GM19099 (cell line): ENCODE measurements around the gene ZNF782.

ENCODE experiments used
- POLR2A ChIP-seq: IDR thresholded peaks from 3 replicates; pipeline ENCODE4 v1.6.1; 2011; ENCODE audit warnings: low read depth; ENCODE audit not compliant: insufficient read length; ENCODE audit errors: extremely low read depth

Gene ZNF782

DNA sequence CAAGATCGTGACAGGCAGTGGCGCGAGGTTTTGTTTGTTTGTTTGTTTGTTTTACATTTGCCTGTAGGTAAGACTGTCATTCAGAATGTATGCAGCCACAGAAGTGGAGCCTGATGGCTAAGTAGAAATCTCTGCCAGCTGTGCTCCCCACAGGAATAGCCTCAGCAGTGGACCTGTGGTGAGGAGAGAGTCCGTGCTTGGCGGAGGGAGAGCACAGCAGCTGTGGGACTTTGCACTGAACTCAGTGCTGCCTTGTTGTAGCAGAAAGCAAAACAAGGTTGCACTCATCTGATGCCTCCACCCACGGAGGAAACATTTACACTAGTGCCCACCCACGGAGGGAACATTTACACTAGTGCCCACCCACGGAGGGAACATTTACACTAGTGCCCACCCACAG, 4.4 kb upstream of the ZNF782 start:
- TF ChIP-seq POLR2A: no peak

DNA sequence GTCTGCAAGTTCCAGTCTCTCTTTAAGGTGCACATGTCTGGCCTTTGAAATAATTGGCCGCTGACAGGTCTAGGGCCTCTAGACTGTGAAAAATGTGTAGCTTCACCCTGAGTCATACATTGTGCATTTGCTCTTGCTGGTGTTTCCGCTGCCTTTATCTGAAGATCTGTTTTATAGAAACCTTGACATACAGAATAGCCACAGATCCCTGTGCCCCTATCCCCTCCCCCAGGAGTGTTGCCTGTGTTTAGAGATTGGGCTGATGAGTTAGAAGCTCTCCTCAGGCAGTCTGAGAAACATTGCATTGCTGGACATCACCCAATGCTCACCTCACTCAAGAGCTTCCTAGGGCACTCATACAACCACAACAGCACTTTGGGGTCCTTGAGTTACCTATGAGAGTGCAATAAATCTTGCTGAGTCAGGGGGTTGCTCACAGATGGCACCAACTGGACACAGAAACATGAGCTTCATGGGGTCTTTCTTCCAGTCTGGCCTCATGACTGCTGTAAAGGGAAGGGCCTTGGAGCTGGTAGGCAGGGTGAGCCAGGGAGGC, 3.8 kb upstream of the ZNF782 start:
- TF ChIP-seq POLR2A: no peak

DNA sequence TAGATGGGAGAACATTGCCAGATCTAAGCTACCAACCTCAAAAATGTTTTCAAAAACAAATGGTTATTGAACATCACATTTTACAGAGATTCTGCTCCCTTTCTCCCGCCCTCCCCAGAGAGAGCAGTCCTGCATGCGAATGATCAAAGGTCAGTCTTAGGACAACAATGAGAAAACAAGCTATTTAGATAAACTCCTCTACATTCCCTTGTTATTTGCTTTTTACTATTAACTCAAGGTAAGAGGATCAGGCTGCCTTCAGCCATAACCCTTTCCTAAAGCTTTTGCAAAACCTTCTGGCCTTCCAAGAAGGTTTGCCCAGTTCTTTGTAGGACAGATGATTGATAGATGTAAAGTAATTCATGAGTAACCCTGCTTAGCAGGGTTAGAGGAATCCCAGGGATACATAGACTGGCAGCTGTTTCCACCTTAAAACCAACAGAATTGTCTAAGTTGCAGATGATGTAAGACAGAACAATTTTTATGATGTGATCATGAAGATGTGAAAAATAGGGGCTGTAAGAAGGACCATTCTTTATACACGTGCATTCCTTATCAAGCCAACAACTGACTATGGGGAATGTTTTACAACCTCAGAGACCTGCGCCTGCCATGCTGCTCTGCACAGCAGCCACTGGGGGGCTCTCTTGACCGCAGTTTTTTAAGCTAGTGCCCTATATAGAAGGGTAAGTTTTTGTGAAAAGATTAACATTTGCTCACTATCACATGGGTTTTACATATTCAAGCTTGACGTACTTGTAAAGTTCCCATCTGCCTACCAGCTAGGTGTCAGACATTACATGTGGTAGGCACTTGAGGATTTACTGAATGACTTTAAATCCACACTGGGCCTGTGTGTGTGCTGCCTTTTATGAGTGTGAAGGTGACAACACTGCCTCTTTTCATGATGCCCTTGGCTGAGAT, 2.3 kb upstream of the ZNF782 start:
- TF ChIP-seq POLR2A: no peak

DNA sequence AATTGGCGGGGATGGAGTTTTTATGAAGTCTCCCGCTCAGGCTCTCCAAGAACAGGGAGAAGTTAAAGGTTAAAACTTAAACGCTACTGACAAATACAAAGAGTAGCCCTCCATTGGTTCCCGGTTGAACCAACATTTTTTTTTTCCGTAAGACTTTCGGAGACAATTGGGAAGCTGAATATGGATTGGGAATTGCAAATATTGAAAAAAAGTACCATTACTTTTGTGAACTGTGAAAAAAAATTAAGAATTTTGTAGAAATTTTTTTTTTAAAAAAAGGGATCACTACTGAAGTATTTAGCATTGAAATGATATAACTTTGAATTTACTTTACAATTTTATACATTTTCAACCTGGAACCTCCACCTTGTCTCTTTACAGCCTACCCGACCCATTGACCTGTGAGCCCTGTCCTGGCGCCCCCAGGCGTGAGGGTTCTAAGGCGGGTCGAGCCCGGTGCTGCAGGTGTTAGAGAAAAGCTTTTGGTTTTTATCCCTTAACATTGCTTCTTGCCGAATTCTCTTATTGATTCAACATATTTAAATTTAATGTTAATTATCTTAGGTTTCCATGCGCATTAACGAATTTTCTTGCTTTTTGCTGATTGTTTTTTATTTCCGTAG, 448 bp upstream of the ZNF782 start:
- TF ChIP-seq POLR2A: no peak

DNA sequence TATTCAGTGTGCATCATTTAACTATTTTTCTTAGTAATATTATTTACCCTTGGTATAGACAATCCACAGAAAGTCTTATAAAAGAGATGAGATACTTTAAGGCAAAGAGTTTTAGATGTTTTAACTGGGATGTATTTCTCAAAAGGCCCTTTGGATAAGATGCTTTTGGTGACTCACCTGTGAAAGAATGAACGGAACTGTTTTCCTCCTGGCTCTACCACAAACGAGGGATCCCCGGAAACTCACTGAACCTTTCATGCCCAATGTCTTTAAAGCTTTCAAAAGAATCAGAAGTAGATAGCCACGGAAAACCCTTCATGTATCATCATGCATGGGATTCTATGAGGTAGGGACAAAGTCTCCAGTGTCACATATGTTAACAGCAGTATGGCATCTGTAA, 1.6 kb downstream of the ZNF782 start:
- TF ChIP-seq POLR2A: no peak

DNA sequence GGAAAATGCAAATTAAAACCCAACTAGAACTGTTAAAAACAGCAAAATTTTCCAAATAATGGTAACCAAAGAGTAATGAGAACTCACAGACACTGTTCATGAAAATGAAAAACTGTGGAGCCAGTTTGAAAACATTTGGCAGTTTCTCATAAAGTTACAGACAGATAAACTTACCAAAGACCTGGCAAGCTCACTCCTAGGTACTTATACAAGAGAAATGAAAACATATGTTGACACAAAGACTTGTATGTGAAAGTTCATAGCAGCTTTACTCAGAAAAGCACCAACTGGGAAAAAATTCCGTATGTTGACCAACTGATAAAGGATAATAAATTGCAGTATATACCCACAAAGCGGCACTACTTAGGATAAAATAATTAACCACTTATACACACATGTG, 10.3 kb downstream of the ZNF782 start:
- no peak for TF ChIP-seq POLR2A

DNA sequence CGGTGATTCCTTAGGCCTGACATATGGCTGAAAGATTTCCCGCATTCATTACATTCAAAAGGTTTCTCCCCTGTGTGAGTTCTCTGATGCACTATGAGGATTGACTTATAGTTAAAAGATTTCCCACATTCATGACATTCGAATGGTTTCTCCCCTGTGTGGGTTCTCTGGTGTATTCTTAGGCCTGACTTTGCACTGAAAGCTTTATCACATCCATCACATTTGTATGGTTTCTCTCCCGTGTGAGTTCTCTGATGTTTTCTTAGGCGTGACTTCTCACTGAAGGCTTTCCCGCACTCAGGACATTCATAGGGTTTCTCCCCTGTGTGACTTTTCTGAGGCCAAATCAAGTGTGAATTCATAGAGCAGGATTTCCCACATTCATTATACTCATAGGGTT, 35.8 kb downstream of the ZNF782 start:
- TF ChIP-seq POLR2A: no peak

DNA sequence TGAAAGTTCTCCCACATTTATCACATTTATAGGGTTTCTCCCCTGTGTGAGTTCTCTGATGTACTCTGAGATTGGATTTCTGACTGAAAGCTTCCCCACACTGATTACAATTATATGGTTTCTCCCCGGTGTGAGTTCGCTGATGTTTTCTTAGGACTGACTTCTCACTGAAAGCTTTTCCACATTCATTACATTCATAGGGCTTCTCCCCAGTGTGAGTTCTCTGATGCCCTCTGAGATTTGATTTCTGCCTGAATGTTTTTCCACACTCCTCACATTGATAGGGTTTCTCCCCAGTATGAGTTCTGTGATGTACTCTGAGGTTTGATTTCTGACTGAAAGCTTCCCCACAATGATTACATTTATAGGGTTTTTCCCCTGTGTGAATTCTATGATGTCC, 36.3 kb downstream of the ZNF782 start:
- TF ChIP-seq POLR2A: no peak

DNA sequence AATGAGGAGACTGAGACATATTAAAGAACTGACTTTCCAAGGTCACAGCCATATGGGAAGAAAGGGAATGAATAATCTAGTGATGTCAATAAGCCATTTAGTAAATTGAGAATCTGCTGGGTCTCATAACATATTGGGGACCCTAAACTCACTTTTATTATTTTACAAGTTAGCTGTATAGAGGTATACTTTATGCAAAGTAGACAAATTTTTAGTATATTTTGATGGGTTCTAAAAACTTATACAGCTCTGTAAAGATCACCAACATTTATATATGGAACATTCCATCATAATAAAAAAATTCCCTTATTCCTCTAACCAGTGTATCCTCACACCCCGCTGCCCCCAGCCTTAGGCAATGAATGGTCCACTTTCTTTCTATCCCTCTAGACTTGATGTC, 40.7 kb downstream of the ZNF782 start:
- no peak for TF ChIP-seq POLR2A

DNA sequence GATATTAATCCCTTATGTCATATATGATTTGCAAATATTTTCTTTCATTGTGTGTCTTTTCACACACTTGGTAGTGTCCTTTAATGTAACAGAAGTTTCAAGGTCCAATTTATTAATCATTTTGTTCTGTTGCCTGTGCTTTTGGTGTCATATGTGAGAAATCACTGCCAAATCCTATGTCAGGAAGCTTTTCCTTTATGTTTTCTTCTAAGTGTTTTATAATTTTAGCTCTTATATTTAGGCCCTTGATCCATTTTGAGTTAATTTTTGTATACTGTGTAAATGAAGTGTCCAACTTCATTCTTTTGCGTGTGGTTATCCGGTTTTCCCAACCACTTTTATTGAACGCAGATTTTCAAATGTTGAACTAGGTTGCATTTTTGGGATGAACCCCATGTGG, 70.3 kb downstream of the ZNF782 start:
- TF ChIP-seq POLR2A: no peak

DNA sequence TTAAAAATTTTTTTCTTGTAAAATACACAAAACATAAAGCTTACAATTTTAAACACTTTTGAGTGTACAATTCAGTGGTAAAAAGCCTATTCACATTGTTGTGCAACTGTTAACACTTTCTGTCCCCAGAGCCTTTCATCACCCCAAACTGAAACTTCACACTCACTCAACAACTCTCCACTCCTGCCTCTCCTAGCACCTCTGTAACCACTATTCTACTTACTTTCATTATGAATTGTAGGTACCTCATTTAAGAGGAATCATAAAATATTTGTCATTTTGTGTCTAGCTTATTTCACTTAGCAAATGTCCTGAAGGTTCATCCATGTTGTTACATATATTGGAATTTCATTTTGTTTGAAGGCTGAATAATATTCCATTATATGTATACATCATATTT, 72.1 kb downstream of the ZNF782 start:
- no peak for TF ChIP-seq POLR2A

DNA sequence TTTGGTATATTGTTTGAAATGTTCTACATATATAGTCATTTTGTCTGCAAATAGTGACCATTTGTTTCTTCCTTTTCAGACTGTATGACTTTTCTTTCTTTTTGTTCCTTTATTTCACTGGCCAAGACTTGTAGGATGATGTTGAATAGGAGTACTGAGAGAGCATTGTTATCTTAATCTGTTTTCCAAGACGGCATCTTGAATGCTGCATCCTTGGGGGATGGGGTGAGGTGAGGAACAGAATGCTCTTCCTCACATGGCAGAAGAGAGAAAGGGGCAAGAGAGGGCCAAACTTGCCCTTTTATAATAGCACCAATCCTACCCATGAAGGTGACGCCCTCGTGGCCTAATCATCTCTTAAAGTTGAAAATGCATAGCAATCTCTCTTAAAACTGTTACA, 72.8 kb downstream of the ZNF782 start:
- no peak for TF ChIP-seq POLR2A

DNA sequence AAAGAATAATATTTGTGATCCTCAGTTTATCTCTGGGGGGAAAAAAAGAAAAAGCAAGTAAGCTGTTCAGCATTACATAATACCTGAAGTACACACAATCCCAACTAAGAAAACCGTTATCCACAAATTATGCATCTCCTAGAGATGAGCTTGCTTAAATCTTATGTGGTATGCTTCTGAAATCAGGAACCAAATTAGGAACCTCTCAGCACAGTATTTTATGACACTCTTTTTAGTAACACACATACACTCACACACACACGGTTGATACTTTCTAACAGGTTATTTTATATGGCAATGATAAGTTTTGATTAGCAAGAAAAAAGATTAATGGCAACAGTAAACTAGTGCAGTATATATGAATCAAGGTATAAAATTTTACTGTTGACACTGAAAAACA, 75.2 kb downstream of the ZNF782 start:
- TF ChIP-seq POLR2A: no peak

DNA sequence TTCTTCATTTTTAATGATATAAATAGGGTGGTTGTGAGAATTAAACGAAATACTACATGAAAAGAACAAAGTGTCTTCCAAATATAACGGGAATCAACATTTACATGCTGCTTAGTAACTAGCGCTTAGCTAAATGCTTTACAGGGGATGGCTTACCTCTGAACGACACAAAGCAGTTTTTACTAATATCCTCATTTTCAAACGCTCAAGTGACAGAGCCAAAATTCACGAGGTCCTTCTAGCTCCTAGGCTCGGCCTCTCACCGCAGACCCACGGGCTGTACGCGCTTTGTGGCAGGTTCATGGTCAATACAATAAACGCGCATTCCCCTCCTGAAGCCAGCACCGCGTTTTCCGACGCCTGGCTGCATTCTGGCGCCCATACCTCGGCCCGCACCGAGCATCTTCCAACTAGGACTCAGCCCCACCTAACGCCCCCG, 76.9 kb downstream of the ZNF782 start:
- TF ChIP-seq POLR2A: no peak

DNA sequence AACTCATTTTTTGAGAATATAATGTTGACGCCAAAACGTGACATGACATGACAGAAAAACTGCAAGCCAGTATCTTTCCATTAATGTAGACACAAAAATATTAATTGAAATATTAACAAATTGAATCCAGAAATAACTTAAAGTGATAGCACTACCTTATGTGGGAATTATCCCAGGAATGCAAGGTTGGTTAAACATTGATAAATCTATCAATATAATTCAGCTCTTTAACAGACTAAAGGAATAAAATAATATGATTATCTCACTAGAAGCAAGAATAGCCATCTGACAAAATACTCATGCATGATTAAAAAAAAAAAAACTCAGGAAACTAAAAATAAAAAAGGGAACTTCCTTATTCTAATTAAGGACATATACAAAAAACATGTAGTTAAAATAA, 83.2 kb downstream of the ZNF782 start:
- TF ChIP-seq POLR2A: no peak

DNA sequence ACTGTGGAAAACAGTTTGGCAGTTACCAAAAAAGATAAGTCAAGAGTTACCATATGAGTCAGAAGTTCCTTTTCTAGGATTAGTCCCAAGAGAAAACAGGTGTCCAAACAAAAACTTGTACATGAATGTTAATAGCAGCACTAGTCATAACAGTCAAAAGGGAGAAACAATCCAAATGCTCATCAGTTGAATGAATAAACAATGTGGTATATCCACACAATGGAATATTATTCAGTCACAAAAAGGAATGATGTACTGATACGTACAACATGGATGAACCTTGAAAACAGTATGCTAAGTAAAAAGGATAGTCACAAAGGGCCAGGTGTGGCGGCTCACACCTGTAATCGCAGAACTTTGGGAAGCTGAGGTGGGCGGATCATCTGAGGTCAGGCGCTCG, 84.3 kb downstream of the ZNF782 start:
- TF ChIP-seq POLR2A: no peak
